ENCODE measurements around the gene PTPRT.

The PTPRT gene

DNA sequence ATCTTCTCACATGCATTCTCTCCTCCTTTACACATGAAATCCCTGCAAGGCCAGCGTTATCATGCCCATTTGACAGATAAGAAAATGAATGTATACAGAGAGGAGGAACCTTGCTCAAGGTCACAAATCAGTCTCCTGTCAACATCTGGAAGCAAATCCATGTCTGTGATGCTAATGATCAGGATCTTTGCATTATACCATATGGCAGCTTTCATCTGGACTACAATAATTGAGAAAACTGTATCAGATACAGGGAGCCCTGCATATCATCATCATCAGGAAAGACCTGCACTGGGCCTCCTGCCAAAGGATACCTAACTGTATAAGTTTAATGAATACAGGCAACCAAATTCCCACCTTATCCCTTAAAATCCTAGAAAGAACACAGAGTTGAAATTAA is 213.7 kb downstream of the PTPRT start:
- H3K9me3 ChIP-seq (ENCODE audit: control insufficient read depth, insufficient read depth, low read length): no peaks in the 10 kb centered on the region; the same call in 1 of the 2 replicates
- no peak overlapping the region for H3K9ac ChIP-seq (ENCODE audit: low read depth, low read length)
- peaks cover 15% of the 10 kb centered on the region for H3K4me1 ChIP-seq (ENCODE audit: insufficient read depth, low read length)
- H3K36me3 ChIP-seq (ENCODE audit: insufficient read depth, low read length): no peaks in the 10 kb centered on the region

DNA sequence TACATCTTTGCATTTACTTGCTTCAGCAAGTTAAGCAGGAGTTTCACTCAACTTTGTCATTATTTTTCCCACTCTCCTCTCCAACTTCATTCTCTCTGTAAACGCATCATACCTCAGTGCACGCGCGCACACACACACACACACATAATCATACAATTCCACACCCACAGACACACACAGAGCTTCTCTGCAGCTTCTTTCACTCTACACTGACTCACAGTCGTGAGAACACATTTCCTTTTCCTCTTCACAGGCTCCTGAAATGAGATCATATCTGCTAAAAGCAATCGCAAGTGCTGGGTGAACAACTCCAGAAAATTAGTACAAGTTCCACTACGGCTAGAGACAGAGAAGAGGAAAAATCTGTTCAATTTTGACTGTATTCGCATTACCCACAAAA is 215.4 kb downstream of the PTPRT start:
- Histone ChIP-seq H3K9ac (ENCODE audit: low read depth, low read length) (no peak overlapping the region), H3K9me3 (ENCODE audit: control insufficient read depth, insufficient read depth, low read length) (no peaks in the 10 kb centered on the region; the same call in 1 of the 2 replicates), H3K4me1 (ENCODE audit: insufficient read depth, low read length) (0 out of 2 replicates have a peak, but pooled peaks cover under 1% of the 10 kb centered on the region), H3K36me3 (ENCODE audit: insufficient read depth, low read length) (no peaks in the 10 kb centered on the region)

DNA sequence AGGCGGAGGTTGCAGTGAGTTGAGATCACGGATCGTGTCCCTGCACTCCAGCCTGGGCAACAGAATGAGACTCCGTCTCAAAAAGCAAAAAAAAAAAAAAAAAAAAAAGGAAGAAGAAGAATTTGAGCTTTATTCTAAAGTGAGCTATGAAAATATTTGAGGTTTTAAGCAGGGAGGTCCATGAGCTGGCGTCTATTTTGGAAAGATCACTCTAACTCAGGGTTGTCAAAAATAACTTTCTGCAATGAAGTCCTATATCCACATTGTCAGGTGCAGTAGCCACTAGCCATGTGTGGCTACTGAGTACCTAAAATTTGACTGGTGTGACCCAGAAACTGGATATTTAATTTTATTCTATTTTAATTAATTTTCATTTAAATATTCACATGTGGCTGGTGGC is 217.1 kb downstream of the PTPRT start:
- no peaks in the 10 kb centered on the region for H3K36me3 ChIP-seq (ENCODE audit: insufficient read depth, low read length)
- no peaks in the 10 kb centered on the region for H3K4me1 ChIP-seq (ENCODE audit: insufficient read depth, low read length)
- no peaks in the 10 kb centered on the region for H3K9me3 ChIP-seq (ENCODE audit: control insufficient read depth, insufficient read depth, low read length)
- no peak overlapping the region for H3K9ac ChIP-seq (ENCODE audit: low read depth, low read length)

DNA sequence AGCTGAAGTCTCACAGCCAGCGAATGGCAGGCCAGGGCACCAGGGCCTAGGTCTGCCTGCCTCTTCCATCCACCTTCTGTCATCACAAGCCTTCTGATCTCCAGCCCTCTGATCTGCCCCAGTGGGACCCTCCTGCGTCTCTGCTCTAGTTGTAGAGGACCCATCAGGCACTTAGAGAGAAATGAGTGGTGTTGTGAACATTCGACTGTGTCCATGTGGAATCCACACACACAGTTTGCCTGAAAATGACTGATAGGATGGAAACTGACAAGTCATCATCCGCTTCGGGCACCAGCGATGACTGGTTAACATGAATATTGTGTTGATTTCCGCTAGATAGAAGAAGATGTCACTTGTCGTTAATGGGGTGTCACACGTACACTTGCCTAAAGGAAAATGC is 221.0 kb downstream of the PTPRT start:
- Histone ChIP-seq H3K9me3 (ENCODE audit: control insufficient read depth, insufficient read depth, low read length) (no peaks in the 10 kb centered on the region), H3K9ac (ENCODE audit: low read depth, low read length) (no peak overlapping the region), H3K4me1 (ENCODE audit: insufficient read depth, low read length) (peaks cover 4% of the 10 kb centered on the region; the same call in 1 of the 2 replicates), H3K36me3 (ENCODE audit: insufficient read depth, low read length) (no peaks in the 10 kb centered on the region)

DNA sequence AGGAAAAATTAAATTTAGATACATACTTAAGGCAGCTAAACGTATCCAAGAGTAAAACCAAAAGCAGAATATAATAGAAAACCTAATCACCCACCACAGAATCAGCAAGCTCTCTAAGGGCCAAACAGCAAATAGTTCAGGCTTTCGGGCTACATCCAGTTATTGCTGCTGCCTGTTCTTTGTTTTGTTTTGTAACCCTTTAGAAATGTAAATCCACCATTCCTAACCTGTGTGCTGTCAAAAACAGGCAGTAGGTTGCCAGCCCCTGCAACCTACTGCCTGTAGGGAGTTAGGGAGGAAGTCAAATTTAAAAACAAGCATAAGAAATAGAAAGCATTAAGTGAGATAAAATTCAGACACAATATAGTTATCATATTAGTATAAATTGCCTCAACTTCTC is 225.9 kb downstream of the PTPRT start:
- H3K9ac ChIP-seq (ENCODE audit: low read depth, low read length): no peak overlapping the region
- no peaks in the 10 kb centered on the region for H3K9me3 ChIP-seq (ENCODE audit: control insufficient read depth, insufficient read depth, low read length)
- H3K4me1 ChIP-seq (ENCODE audit: insufficient read depth, low read length): peaks cover 4% of the 10 kb centered on the region; the same call in 1 of the 2 replicates
- H3K36me3 ChIP-seq (ENCODE audit: insufficient read depth, low read length): no peaks in the 10 kb centered on the region

DNA sequence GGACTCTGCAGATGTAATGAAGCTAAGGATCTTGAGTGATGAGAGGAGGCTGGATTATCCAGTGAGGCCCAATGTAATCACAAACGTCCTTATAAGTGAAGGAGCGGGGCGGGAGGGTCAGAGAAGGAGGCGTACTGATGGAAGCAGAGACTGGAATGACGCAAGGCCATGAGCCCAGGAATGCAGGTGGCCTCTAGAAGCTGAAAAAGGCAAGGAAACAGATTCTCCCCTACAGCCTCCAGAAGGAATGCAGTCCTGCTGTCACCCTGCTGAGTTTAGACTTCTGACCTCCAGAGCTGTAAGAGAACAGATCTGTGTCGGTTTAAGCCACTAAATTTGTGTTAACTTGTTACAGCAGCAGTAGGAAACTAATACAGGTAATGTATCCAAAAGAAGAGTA is 227.9 kb downstream of the PTPRT start:
- Histone ChIP-seq H3K9me3 (ENCODE audit: control insufficient read depth, insufficient read depth, low read length) (no peaks in the 10 kb centered on the region), H3K36me3 (ENCODE audit: insufficient read depth, low read length) (no peaks in the 10 kb centered on the region), H3K4me1 (ENCODE audit: insufficient read depth, low read length) (peaks cover 4% of the 10 kb centered on the region; the same call in 1 of the 2 replicates), H3K9ac (ENCODE audit: low read depth, low read length) (no peak overlapping the region)

DNA sequence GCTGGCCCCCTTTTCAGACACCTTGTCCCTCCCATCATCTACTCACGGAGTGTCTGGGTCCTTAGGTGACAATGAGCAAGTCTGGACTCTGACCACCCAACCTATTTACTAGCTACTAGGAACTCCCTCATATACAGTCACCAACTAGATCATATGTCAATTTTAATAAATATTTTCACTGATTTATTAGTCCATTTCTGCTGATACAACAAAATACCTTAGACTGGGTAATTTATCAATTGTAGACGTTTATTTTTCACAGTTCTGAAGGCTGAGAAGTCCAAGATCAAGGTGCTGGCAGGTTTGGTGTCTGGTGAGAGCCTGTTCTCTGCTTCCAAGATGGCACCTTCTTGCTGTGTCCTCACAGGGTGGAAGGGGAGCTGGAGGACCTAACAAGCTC is 229.7 kb downstream of the PTPRT start:
- H3K9me3 ChIP-seq (ENCODE audit: control insufficient read depth, insufficient read depth, low read length): no peaks in the 10 kb centered on the region
- no peak overlapping the region for H3K9ac ChIP-seq (ENCODE audit: low read depth, low read length)
- no peaks in the 10 kb centered on the region for H3K36me3 ChIP-seq (ENCODE audit: insufficient read depth, low read length)
- H3K4me1 ChIP-seq (ENCODE audit: insufficient read depth, low read length): peaks cover 4% of the 10 kb centered on the region; the same call in 1 of the 2 replicates

DNA sequence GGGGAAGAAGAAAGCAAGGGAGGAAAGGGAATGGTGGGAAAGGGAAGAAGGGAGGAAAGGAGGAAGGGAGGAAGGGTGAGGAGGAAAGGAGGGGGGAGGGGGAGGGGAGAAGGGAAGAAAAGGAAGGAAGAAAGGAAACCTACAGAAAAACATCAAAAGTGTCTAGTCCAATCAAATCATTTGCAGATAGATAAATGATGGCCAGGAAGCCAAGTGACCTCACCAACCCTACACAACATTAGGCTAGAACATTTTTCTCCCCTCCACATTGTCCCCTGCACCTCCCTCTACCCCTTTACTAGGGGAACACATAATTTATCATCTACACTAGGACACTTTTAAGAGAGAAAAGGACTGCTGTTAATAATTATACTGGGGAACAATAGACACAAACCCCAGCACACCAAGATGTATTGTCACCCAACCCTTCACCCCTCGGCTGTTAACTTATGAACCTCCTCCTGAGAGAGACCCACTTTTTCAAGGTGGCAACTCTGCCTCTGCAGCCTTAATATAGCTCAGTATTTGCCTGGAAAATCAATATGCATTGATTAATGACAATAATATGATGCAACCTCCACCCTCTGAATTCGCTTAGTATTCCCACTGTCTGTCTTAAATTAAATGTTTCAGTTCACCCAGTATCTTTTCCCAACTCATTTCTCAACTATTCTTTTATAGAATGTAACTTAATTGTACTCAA is 231.2 kb downstream of the PTPRT start:
- Histone ChIP-seq H3K9ac (ENCODE audit: low read depth, low read length) (no peak overlapping the region), H3K9me3 (ENCODE audit: control insufficient read depth, insufficient read depth, low read length) (no peaks in the 10 kb centered on the region), H3K4me1 (ENCODE audit: insufficient read depth, low read length) (no peaks in the 10 kb centered on the region), H3K36me3 (ENCODE audit: insufficient read depth, low read length) (no peaks in the 10 kb centered on the region)

DNA sequence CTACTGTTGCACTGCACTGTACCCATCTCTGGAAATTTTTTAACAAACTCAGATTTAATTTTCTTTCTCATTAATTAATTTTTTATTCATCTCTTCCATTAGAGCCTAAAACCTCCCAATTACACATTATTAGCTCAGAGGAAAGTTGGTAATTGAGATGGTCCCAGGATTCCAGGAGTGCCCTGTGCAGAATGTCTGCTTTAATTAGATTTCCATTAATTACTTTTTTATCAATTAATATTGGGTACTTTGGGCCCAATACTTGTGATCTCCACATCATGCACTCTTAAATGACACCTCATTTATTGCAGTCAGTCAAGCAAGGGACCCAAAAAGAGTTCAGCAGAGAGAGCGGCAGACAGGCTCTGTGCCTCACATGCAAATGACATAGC is 232.0 kb downstream of the PTPRT start:
- Histone ChIP-seq H3K9ac (ENCODE audit: low read depth, low read length) (no peak overlapping the region), H3K9me3 (ENCODE audit: control insufficient read depth, insufficient read depth, low read length) (no peaks in the 10 kb centered on the region), H3K36me3 (ENCODE audit: insufficient read depth, low read length) (no peaks in the 10 kb centered on the region), H3K4me1 (ENCODE audit: insufficient read depth, low read length) (no peaks in the 10 kb centered on the region)

DNA sequence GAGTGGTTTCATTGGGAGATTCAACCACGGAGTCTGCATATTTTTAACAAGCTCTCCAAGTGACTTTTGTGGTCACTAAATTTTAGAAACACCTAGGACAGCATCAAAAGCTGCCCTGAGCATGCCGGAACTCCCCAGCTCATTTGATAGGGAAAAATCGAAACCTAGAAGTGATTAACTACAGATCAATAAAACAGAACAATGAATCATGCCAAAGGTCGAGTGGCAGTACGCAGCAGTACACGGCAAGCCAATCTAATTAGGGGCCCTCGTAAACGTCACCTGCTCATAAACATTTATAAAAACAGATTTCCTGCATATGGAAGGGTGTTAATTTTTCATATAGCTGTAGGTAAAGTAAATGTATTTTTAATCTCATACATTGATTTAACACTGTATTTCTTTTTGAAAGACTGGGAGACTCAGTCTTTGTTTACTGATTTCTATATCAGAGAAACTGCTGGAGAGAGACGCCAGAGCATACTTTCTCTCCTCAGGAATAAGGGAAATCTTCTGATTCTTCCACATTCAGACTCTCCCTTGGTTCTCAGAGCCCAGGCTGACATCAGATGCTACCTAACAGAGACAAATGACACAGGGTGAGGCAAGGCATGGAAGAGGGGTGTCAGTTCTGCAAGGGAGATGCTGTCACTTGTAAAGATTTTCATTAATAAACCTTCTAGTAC is 232.5 kb downstream of the PTPRT start:
- H3K36me3 ChIP-seq (ENCODE audit: insufficient read depth, low read length): no peaks in the 10 kb centered on the region
- no peaks in the 10 kb centered on the region for H3K9me3 ChIP-seq (ENCODE audit: control insufficient read depth, insufficient read depth, low read length)
- no peak overlapping the region for H3K9ac ChIP-seq (ENCODE audit: low read depth, low read length)
- no peaks in the 10 kb centered on the region for H3K4me1 ChIP-seq (ENCODE audit: insufficient read depth, low read length)

DNA sequence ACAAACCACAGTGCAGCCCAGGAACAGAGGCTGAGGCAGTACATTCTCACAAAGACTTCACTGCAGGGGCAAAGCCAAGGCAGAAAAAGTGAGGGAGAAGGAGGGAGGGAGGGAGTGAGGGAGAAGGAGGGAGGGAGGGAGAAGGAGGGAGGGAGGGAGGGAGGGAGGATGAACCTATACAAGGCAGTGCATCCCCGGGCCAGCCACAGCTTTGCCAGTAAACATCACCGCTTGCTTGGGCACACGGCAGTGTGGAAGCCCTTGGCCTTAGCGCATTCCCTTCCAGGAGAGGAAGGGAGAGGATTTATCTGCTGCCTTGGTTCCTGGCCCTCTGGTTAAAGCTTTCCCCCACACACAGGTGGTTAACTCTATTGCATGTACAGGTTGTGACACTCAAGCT is 234.0 kb downstream of the PTPRT start:
- Histone ChIP-seq H3K36me3 (ENCODE audit: insufficient read depth, low read length) (no peaks in the 10 kb centered on the region), H3K4me1 (ENCODE audit: insufficient read depth, low read length) (no peaks in the 10 kb centered on the region), H3K9ac (ENCODE audit: low read depth, low read length) (no peak overlapping the region), H3K9me3 (ENCODE audit: control insufficient read depth, insufficient read depth, low read length) (no peaks in the 10 kb centered on the region)

DNA sequence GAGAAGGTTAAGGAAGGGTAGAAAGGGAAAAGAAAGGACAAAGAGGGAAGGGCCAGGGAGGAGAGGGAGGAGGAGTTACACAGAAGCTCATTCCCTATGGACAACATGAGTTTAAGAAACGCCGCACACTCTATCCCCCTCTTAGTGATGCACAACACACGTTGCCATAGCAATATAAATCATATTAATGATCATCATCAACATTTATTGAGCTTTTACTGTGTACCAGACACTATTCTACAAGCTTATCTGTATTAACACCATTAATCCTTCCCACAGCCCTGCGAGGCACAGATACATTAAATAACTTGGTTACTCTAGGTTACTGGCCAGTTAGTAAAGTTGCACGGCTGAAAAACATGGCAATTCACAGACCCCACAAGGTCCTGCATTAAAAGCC is 234.8 kb downstream of the PTPRT start:
- Histone ChIP-seq H3K36me3 (ENCODE audit: insufficient read depth, low read length) (no peaks in the 10 kb centered on the region), H3K9me3 (ENCODE audit: control insufficient read depth, insufficient read depth, low read length) (no peaks in the 10 kb centered on the region), H3K4me1 (ENCODE audit: insufficient read depth, low read length) (no peaks in the 10 kb centered on the region), H3K9ac (ENCODE audit: low read depth, low read length) (no peak overlapping the region)

DNA sequence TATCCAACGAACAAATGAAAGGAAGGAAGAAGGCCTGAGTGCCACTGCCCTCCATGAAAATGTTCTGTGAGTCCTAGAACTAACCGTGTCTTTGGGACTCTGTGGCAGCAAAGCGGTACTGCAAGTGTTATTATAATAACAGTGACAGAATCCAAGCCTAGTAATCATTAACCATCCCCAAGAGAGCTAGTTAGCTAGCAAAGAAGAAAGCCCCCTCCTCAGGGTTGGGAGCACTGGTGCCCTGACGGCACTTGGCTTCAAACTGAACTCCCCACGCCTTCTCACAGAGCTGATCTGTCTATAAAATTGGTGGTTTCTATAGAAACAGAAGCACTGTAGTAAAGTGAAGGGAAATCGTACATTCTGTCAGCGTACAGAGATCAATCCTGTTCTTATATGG is 239.8 kb downstream of the PTPRT start:
- Histone ChIP-seq H3K36me3 (ENCODE audit: insufficient read depth, low read length) (no peaks in the 10 kb centered on the region), H3K9ac (ENCODE audit: low read depth, low read length) (no peak overlapping the region), H3K4me1 (ENCODE audit: insufficient read depth, low read length) (no peaks in the 10 kb centered on the region), H3K9me3 (ENCODE audit: control insufficient read depth, insufficient read depth, low read length) (no peaks in the 10 kb centered on the region)

DNA sequence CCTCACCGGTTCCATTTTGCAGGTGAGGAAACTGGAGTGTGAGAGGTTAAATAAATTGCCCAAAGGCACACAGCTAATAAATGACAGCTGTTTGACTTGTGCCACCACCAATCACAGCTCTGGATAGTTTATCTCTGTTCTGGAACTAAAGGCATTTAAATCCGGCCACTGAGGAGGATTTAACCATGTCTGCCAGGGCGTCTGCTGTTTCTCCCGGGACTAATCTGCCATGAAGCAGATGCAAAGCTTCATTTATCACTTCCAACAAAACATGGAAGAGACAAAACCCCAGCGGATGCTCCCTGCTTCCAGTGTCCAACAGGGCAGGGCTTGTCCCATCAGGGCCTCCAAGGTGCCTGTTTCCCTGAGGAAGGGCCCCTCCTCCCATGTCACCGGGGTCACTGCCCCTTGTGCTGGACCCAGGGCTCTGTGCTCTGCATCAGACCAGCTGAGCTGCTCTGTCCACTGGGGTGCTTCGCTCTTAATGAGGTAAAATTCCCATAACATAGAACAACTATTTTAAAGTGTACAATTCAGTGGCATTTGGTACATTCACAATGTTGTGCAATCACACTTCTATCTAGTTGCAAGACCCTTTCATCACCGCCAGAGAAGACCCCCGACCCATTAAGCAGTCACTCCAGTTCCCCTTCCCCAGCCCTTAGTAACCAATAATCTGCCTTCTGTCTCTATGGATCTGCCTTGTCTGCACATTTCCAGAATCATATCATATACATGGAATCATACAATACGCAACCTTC is 244.3 kb downstream of the PTPRT start:
- Histone ChIP-seq H3K9ac (ENCODE audit: low read depth, low read length) (no peak overlapping the region), H3K9me3 (ENCODE audit: control insufficient read depth, insufficient read depth, low read length) (no peaks in the 10 kb centered on the region), H3K4me1 (ENCODE audit: insufficient read depth, low read length) (no peaks in the 10 kb centered on the region), H3K36me3 (ENCODE audit: insufficient read depth, low read length) (no peaks in the 10 kb centered on the region)

DNA sequence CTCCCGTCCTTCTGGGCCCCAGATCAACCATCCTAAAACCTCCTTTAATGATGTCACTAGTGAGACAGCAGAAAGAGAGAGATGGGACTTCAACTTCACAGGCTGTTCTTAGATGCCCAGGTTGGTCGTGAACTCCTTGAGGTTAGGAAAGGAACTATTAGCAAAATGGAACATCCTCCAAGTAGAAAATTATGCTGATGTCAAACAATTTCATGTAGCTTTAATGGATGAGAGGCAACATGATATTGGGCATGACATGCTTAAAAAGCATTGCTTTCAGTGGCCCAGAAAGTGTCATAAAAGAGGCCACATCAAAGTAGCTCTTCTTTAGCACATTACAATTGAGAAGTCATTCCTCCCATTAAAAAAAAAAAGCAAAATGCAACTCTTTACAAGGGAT is 248.1 kb downstream of the PTPRT start:
- Histone ChIP-seq H3K9me3 (ENCODE audit: control insufficient read depth, insufficient read depth, low read length) (no peaks in the 10 kb centered on the region), H3K4me1 (ENCODE audit: insufficient read depth, low read length) (peaks cover under 1% of the 10 kb centered on the region; the same call in 1 of the 2 replicates), H3K9ac (ENCODE audit: low read depth, low read length) (no peak overlapping the region), H3K36me3 (ENCODE audit: insufficient read depth, low read length) (no peaks in the 10 kb centered on the region)

All from ES-I3 (cell line).